ENCODE results near the gene XPO6.

The XPO6 gene

GRCh38 chr16:28208824-28209223 lies 2.9 kb downstream of the XPO6 start:
- Histone ChIP-seq H3K9me3 (ENCODE audit: control insufficient read depth, insufficient read depth, low read length) (no peaks in the 10 kb centered on the region), H3K4me1 (ENCODE audit: control insufficient read depth, insufficient read depth, low read length) (peaks cover 22% of the 10 kb centered on the region), H3K27ac (ENCODE audit: low read depth, low read length) (no peak overlapping the region), H3K27me3 (ENCODE audit: control insufficient read depth, insufficient read depth, low read length) (no peaks in the 10 kb centered on the region), H3K9ac (ENCODE audit: low read depth, low read length) (no peak overlapping the region), H3K4me3 (ENCODE audit: low read depth, low read length) (no peak overlapping the region), H3K36me3 (ENCODE audit: control insufficient read depth, insufficient read depth, low read length) (peaks cover 61% of the 10 kb centered on the region)

GRCh38 chr16:28208131-28208530 lies 3.6 kb downstream of the XPO6 start:
- no peaks in the 10 kb centered on the region for H3K9me3 ChIP-seq (ENCODE audit: control insufficient read depth, insufficient read depth, low read length)
- H3K9ac ChIP-seq (ENCODE audit: low read depth, low read length) = no peak overlapping the region
- H3K27ac ChIP-seq (ENCODE audit: low read depth, low read length) = no peak overlapping the region
- H3K36me3 ChIP-seq (ENCODE audit: control insufficient read depth, insufficient read depth, low read length) = peaks cover 68% of the 10 kb centered on the region
- H3K4me1 ChIP-seq (ENCODE audit: control insufficient read depth, insufficient read depth, low read length) = peaks cover 18% of the 10 kb centered on the region
- no peaks in the 10 kb centered on the region for H3K27me3 ChIP-seq (ENCODE audit: control insufficient read depth, insufficient read depth, low read length)
- H3K4me3 ChIP-seq (ENCODE audit: low read depth, low read length) = no peak overlapping the region

GRCh38 chr16:28207399-28207798 lies 4.4 kb downstream of the XPO6 start:
- H3K4me1 ChIP-seq (ENCODE audit: control insufficient read depth, insufficient read depth, low read length) = peaks cover 15% of the 10 kb centered on the region
- H3K9ac ChIP-seq (ENCODE audit: low read depth, low read length) = no peak overlapping the region
- H3K27me3 ChIP-seq (ENCODE audit: control insufficient read depth, insufficient read depth, low read length) = no peaks in the 10 kb centered on the region
- no peak overlapping the region for H3K27ac ChIP-seq (ENCODE audit: low read depth, low read length)
- H3K36me3 ChIP-seq (ENCODE audit: control insufficient read depth, insufficient read depth, low read length) = peaks cover 76% of the 10 kb centered on the region
- no peaks in the 10 kb centered on the region for H3K9me3 ChIP-seq (ENCODE audit: control insufficient read depth, insufficient read depth, low read length)
- no peak overlapping the region for H3K4me3 ChIP-seq (ENCODE audit: low read depth, low read length)

- no peak overlapping the region for H3K4me3 ChIP-seq (ENCODE audit: low read depth, low read length)
- no peaks in the 10 kb centered on the region for H3K9me3 ChIP-seq (ENCODE audit: control insufficient read depth, insufficient read depth, low read length)
- H3K4me1 ChIP-seq (ENCODE audit: control insufficient read depth, insufficient read depth, low read length) = peaks cover 12% of the 10 kb centered on the region; the same call in 1 of the 2 replicates
- peaks cover 87% of the 10 kb centered on the region for H3K36me3 ChIP-seq (ENCODE audit: control insufficient read depth, insufficient read depth, low read length)
- no peaks in the 10 kb centered on the region for H3K27me3 ChIP-seq (ENCODE audit: control insufficient read depth, insufficient read depth, low read length)
- H3K9ac ChIP-seq (ENCODE audit: low read depth, low read length) = no peak overlapping the region
- H3K27ac ChIP-seq (ENCODE audit: low read depth, low read length) = no peak overlapping the region
Observed at GRCh38 chr16:28205974-28206373, 5.8 kb downstream of the XPO6 start.

- Histone ChIP-seq H3K9ac (ENCODE audit: low read depth, low read length) (no peak overlapping the region), H3K27ac (ENCODE audit: low read depth, low read length) (no peak overlapping the region), H3K9me3 (ENCODE audit: control insufficient read depth, insufficient read depth, low read length) (no peaks in the 10 kb centered on the region), H3K4me1 (ENCODE audit: control insufficient read depth, insufficient read depth, low read length) (peaks cover 7% of the 10 kb centered on the region; the same call in 1 of the 2 replicates), H3K4me3 (ENCODE audit: low read depth, low read length) (no peak overlapping the region), H3K36me3 (ENCODE audit: control insufficient read depth, insufficient read depth, low read length) (peaks cover 92% of the 10 kb centered on the region), H3K27me3 (ENCODE audit: control insufficient read depth, insufficient read depth, low read length) (no peaks in the 10 kb centered on the region)
Observed at GRCh38 chr16:28205117-28205899, 6.5 kb downstream of the XPO6 start.

GRCh38 chr16:28204622-28205021 lies 7.1 kb downstream of the XPO6 start:
- peaks cover 89% of the 10 kb centered on the region for H3K36me3 ChIP-seq (ENCODE audit: control insufficient read depth, insufficient read depth, low read length)
- H3K27ac ChIP-seq (ENCODE audit: low read depth, low read length) = no peak overlapping the region

GRCh38 chr16:28204204-28204603 lies 7.6 kb downstream of the XPO6 start:
- no peak overlapping the region for H3K27ac ChIP-seq (ENCODE audit: low read depth, low read length)
- no peaks in the 10 kb centered on the region for H3K4me1 ChIP-seq (ENCODE audit: control insufficient read depth, insufficient read depth, low read length)
- no peak overlapping the region for H3K9ac ChIP-seq (ENCODE audit: low read depth, low read length)

More at GRCh38 chr16:28204622-28205021, 7.1 kb downstream of the XPO6 start:
- Histone ChIP-seq H3K4me3 (ENCODE audit: low read depth, low read length) (no peak overlapping the region), H3K9me3 (ENCODE audit: control insufficient read depth, insufficient read depth, low read length) (no peaks in the 10 kb centered on the region), H3K9ac (ENCODE audit: low read depth, low read length) (no peak overlapping the region), H3K4me1 (ENCODE audit: control insufficient read depth, insufficient read depth, low read length) (no peaks in the 10 kb centered on the region), H3K27me3 (ENCODE audit: control insufficient read depth, insufficient read depth, low read length) (no peaks in the 10 kb centered on the region)

GRCh38 chr16:28202147-28202746 lies 9.5 kb downstream of the XPO6 start:
- Histone ChIP-seq H3K9me3 (ENCODE audit: control insufficient read depth, insufficient read depth, low read length) (no peaks in the 10 kb centered on the region), H3K36me3 (ENCODE audit: control insufficient read depth, insufficient read depth, low read length) (peaks cover 69% of the 10 kb centered on the region), H3K9ac (ENCODE audit: low read depth, low read length) (no peak overlapping the region), H3K4me1 (ENCODE audit: control insufficient read depth, insufficient read depth, low read length) (no peaks in the 10 kb centered on the region), H3K27ac (ENCODE audit: low read depth, low read length) (no peak overlapping the region), H3K4me3 (ENCODE audit: low read depth, low read length) (no peak overlapping the region), H3K27me3 (ENCODE audit: control insufficient read depth, insufficient read depth, low read length) (no peaks in the 10 kb centered on the region)

More at GRCh38 chr16:28204204-28204603, 7.6 kb downstream of the XPO6 start:
- Histone ChIP-seq H3K27me3 (ENCODE audit: control insufficient read depth, insufficient read depth, low read length) (no peaks in the 10 kb centered on the region), H3K9me3 (ENCODE audit: control insufficient read depth, insufficient read depth, low read length) (no peaks in the 10 kb centered on the region), H3K36me3 (ENCODE audit: control insufficient read depth, insufficient read depth, low read length) (peaks cover 86% of the 10 kb centered on the region), H3K4me3 (ENCODE audit: low read depth, low read length) (no peak overlapping the region)

- Histone ChIP-seq H3K4me1 (ENCODE audit: control insufficient read depth, insufficient read depth, low read length) (no peaks in the 10 kb centered on the region), H3K4me3 (ENCODE audit: low read depth, low read length) (no peak overlapping the region), H3K27ac (ENCODE audit: low read depth, low read length) (no peak overlapping the region), H3K9ac (ENCODE audit: low read depth, low read length) (no peak overlapping the region), H3K27me3 (ENCODE audit: control insufficient read depth, insufficient read depth, low read length) (no peaks in the 10 kb centered on the region), H3K9me3 (ENCODE audit: control insufficient read depth, insufficient read depth, low read length) (no peaks in the 10 kb centered on the region), H3K36me3 (ENCODE audit: control insufficient read depth, insufficient read depth, low read length) (peaks cover 58% of the 10 kb centered on the region)
Observed at GRCh38 chr16:28200661-28201060, 11.1 kb downstream of the XPO6 start.

- H3K9ac ChIP-seq (ENCODE audit: low read depth, low read length) = no peak overlapping the region
- H3K4me1 ChIP-seq (ENCODE audit: control insufficient read depth, insufficient read depth, low read length) = peaks cover 18% of the 10 kb centered on the region
- H3K27me3 ChIP-seq (ENCODE audit: control insufficient read depth, insufficient read depth, low read length) = no peaks in the 10 kb centered on the region
- H3K36me3 ChIP-seq (ENCODE audit: control insufficient read depth, insufficient read depth, low read length) = peaks cover 25% of the 10 kb centered on the region
- H3K4me3 ChIP-seq (ENCODE audit: low read depth, low read length) = no peak overlapping the region
- no peaks in the 10 kb centered on the region for H3K9me3 ChIP-seq (ENCODE audit: control insufficient read depth, insufficient read depth, low read length)
- H3K27ac ChIP-seq (ENCODE audit: low read depth, low read length) = no peak overlapping the region
Observed at GRCh38 chr16:28196387-28196987, 15.3 kb downstream of the XPO6 start.

GRCh38 chr16:28195859-28196258 lies 15.9 kb downstream of the XPO6 start:
- no peak overlapping the region for H3K4me3 ChIP-seq (ENCODE audit: low read depth, low read length)
- H3K4me1 ChIP-seq (ENCODE audit: control insufficient read depth, insufficient read depth, low read length) = peaks cover 18% of the 10 kb centered on the region
- no peak overlapping the region for H3K27ac ChIP-seq (ENCODE audit: low read depth, low read length)
- H3K27me3 ChIP-seq (ENCODE audit: control insufficient read depth, insufficient read depth, low read length) = no peaks in the 10 kb centered on the region
- H3K36me3 ChIP-seq (ENCODE audit: control insufficient read depth, insufficient read depth, low read length) = peaks cover 22% of the 10 kb centered on the region
- no peaks in the 10 kb centered on the region for H3K9me3 ChIP-seq (ENCODE audit: control insufficient read depth, insufficient read depth, low read length)
- no peak overlapping the region for H3K9ac ChIP-seq (ENCODE audit: low read depth, low read length)
